ENCODE results near the gene PCDHGC3.

The PCDHGC3 gene

GRCh38 chr5:141506381-141507155, 30.8 kb downstream of the PCDHGC3 start:
- DNase-seq (ENCODE audit: low read depth): no peak
- TF ChIP-seq MYC (IDR thresholded peaks at IDR 0.05; ENCODE audit: low read depth, low read length) (no peak), CTCF (IDR thresholded peaks at IDR 0.05; ENCODE audit: low read depth, low read length) (no peak), MAX (IDR thresholded peaks at IDR 0.05; ENCODE audit: low read depth, low read length) (no peak), POLR2A (IDR thresholded peaks at IDR 0.05; ENCODE audit: extremely low read depth, insufficient read length) (no peak)
- no peak overlapping the region for H3K4me3 ChIP-seq (ENCODE audit: low read depth, low read length)

- TF ChIP-seq CTCF (IDR thresholded peaks at IDR 0.05; ENCODE audit: low read depth, low read length) (no peak), POLR2A (IDR thresholded peaks at IDR 0.05; ENCODE audit: extremely low read depth, insufficient read length) (no peak), MAX (IDR thresholded peaks at IDR 0.05; ENCODE audit: low read depth, low read length) (no peak), MYC (IDR thresholded peaks at IDR 0.05; ENCODE audit: low read depth, low read length) (no peak)
- DNase-seq (ENCODE audit: low read depth): peak; percentile 86
- H3K4me3 ChIP-seq (ENCODE audit: low read depth, low read length): no peak overlapping the region
Observed at GRCh38 chr5:141507387-141508091, 31.8 kb downstream of the PCDHGC3 start.

GRCh38 chr5:141508440-141508797, 32.7 kb downstream of the PCDHGC3 start:
- DNase-seq (ENCODE audit: low read depth): peak; percentile 57
- H3K4me3 ChIP-seq (ENCODE audit: low read depth, low read length): peak overlapping the region; percentile 28
- TF ChIP-seq MYC (IDR thresholded peaks at IDR 0.05; ENCODE audit: low read depth, low read length) (no peak), MAX (IDR thresholded peaks at IDR 0.05; ENCODE audit: low read depth, low read length) (no peak), POLR2A (IDR thresholded peaks at IDR 0.05; ENCODE audit: extremely low read depth, insufficient read length) (no peak), CTCF (IDR thresholded peaks at IDR 0.05; ENCODE audit: low read depth, low read length) (no peak)

GRCh38 chr5:141508798-141509611, 33.2 kb downstream of the PCDHGC3 start:
- TF ChIP-seq MYC (IDR thresholded peaks at IDR 0.05; ENCODE audit: low read depth, low read length) (no peak), POLR2A (IDR thresholded peaks at IDR 0.05; ENCODE audit: extremely low read depth, insufficient read length) (no peak), CTCF (IDR thresholded peaks at IDR 0.05; ENCODE audit: low read depth, low read length) (no peak), MAX (IDR thresholded peaks at IDR 0.05; ENCODE audit: low read depth, low read length) (no peak)
- peak overlapping the region; percentile 28 for H3K4me3 ChIP-seq (ENCODE audit: low read depth, low read length)
- peak; percentile 89 for DNase-seq (ENCODE audit: low read depth)

GRCh38 chr5:141510160-141510559, 34.4 kb downstream of the PCDHGC3 start:
- H3K4me3 ChIP-seq (ENCODE audit: low read depth, low read length): no peak overlapping the region
- peak; percentile 12 for DNase-seq (ENCODE audit: low read depth)

More at GRCh38 chr5:141510160-141510559, 34.4 kb downstream of the PCDHGC3 start:
- TF ChIP-seq CTCF (IDR thresholded peaks at IDR 0.05; ENCODE audit: low read depth, low read length) (no peak), POLR2A (IDR thresholded peaks at IDR 0.05; ENCODE audit: extremely low read depth, insufficient read length) (no peak), MAX (IDR thresholded peaks at IDR 0.05; ENCODE audit: low read depth, low read length) (no peak), MYC (IDR thresholded peaks at IDR 0.05; ENCODE audit: low read depth, low read length) (no peak)

Measured in NB4 (cell line).